Fibroblast of skin of left quadriceps (primary cell): ENCODE measurements around the gene TMEM151B.

Experiments
- DNase-seq, 2 experiments: peaks; one replicate each; pipeline ENCODE4 v3.0.0-alpha.2; 2013; ENCODE audit warnings: low read depth in 2 of 2

Gene TMEM151B

GRCh38 chr6:44232676-44233566 is 37.3 kb upstream of the TMEM151B start:
- no peak for DNase-seq

GRCh38 chr6:44233567-44234100 is 36.6 kb upstream of the TMEM151B start:
- no peak for DNase-seq

- peak in 1 of 2 experiments; percentile 49 for DNase-seq
These were observed 35.9 kb upstream of the TMEM151B start for GRCh38 chr6:44234101-44235025.

GRCh38 chr6:44235269-44235668 is 35.0 kb upstream of the TMEM151B start:
- no peak for DNase-seq

GRCh38 chr6:44235891-44236516 is 34.2 kb upstream of the TMEM151B start:
- no peak for DNase-seq

GRCh38 chr6:44237021-44237812 is 33.0 kb upstream of the TMEM151B start:
- DNase-seq = peak; percentile 64 to 69

GRCh38 chr6:44237813-44238433 is 32.3 kb upstream of the TMEM151B start:
- DNase-seq = peak in 1 of 2 experiments; percentile 19

GRCh38 chr6:44238687-44239350 is 31.4 kb upstream of the TMEM151B start:
- DNase-seq = no peak

GRCh38 chr6:44243345-44243744 is 26.9 kb upstream of the TMEM151B start:
- DNase-seq = no peak

GRCh38 chr6:44245391-44245911 is 24.8 kb upstream of the TMEM151B start:
- DNase-seq = no peak

- DNase-seq = peak in 1 of 2 experiments; percentile 57
These were observed 24.2 kb upstream of the TMEM151B start for GRCh38 chr6:44245912-44246662.

- peak; percentile 94 to 95 for DNase-seq
These were observed 23.4 kb upstream of the TMEM151B start, which contains the start of gene HSP90AB1 for GRCh38 chr6:44246663-44247337. Gene HSP90AB1 (plus strand): TSS chr6:44247101. CDS start chr6:44248630, 1,529 bp downstream.

GRCh38 chr6:44247338-44248302 is 22.6 kb upstream of the TMEM151B start:
- no peak for DNase-seq

- DNase-seq = no peak
These were observed 21.7 kb upstream of the TMEM151B start for GRCh38 chr6:44248579-44248978.

- no peak for DNase-seq
These were observed 21.0 kb upstream of the TMEM151B start for GRCh38 chr6:44249082-44249748.

GRCh38 chr6:44250067-44250717 is 20.1 kb upstream of the TMEM151B start:
- DNase-seq = no peak
